GM21515 (cell line): ENCODE data around the gene TFIP11.

Experiments
- ATAC-seq: cut with Tn5 transposase; IDR thresholded peaks from one replicate; pipeline ENCODE4 v1.9.1; 2021; ENCODE audit not compliant: unreplicated experiment

Gene TFIP11

GRCh38 chr22:26450453-26451185 is 61.7 kb downstream of the TFIP11 start:
- no peak for ATAC-seq

GRCh38 chr22:26448941-26449340 is 63.3 kb downstream of the TFIP11 start:
- no peak for ATAC-seq

GRCh38 chr22:26448334-26448733 is 63.9 kb downstream of the TFIP11 start:
- no peak for ATAC-seq

GRCh38 chr22:26447584-26448329 is 64.5 kb downstream of the TFIP11 start:
- no peak for ATAC-seq

GRCh38 chr22:26446808-26447515 is 65.3 kb downstream of the TFIP11 start:
- no peak for ATAC-seq

- ATAC-seq: no peak
Measured at GRCh38 chr22:26445577-26446275, 66.5 kb downstream of the TFIP11 start.

- no peak for ATAC-seq
Measured at GRCh38 chr22:26444777-26445176, 67.5 kb downstream of the TFIP11 start.

GRCh38 chr22:26443901-26444690 is 68.2 kb downstream of the TFIP11 start:
- ATAC-seq: no peak

GRCh38 chr22:26442086-26442756 is 70.1 kb downstream of the TFIP11 start:
- ATAC-seq: no peak
